Thyroid gland (tissue), 4 donors: ENCODE results near the gene ZNF81. TPM values are rescaled to one million over a fixed set of nuclear protein-coding genes. Genes with fewer than 3 reads are reported as not detected.
"Not testable (repeated sequence)": the region's sequence is repeated elsewhere in the genome, so short reads cannot be mapped to it uniquely, and the experiment has no call there.

Source experiments
- DNase-seq, 2 donors: peaks; one replicate each; pipeline ENCODE4 v3.0.0-alpha.2; 2019
- H3K27ac ChIP-seq, 3 donors: fragments of 200-600 bp; sonication (generic); 1 replicate in 2 of 3; 2 replicates in 1 of 3; pipeline ENCODE4 v1.5.1; 2016 to 2019; ENCODE audit warnings: mild to moderate bottlenecking in 1 of 3, moderate library complexity in 1 of 3
- H3K27me3 ChIP-seq: fragments of 200-600 bp; sonication (generic); one replicate; pipeline ENCODE4 v1.5.1; 2019
- H3K36me3 ChIP-seq, 2 donors: fragments of 200-600 bp; sonication (generic); one replicate each; pipeline ENCODE4 v1.5.1; 2016 to 2019
- H3K4me1 ChIP-seq, 2 donors: fragments of 200-600 bp; sonication (generic); one replicate each; pipeline ENCODE4 v1.5.1; 2017 to 2019
- H3K4me3 ChIP-seq, 3 donors: fragments of 200-600 bp; sonication (generic); replicated peaks in 1 of 3; 1 replicate in 2 of 3; 2 replicates in 1 of 3; pipeline ENCODE4 v1.5.1; 2016; ENCODE audit warnings: mild to moderate bottlenecking in 1 of 3
- H3K9me3 ChIP-seq: fragments of 200-600 bp; sonication (generic); one replicate; pipeline ENCODE4 v1.5.1; 2017
- CTCF ChIP-seq, 6 experiments: fragments of 200-600 bp in 3 of 6; fragments of 450-650 bp in 3 of 6; sonication (generic) in 3 of 6; IDR thresholded peaks; one replicate each; pipeline ENCODE4 v1.5.1; 2016 to 2019; ENCODE audit warnings: antibody characterized with exemption in 6 of 6, mild to moderate bottlenecking in 2 of 6, inconsistent platforms in 1 of 6, moderate library complexity in 1 of 6
- POLR2A ChIP-seq, 2 donors: fragments of 450-650 bp; IDR thresholded peaks; one replicate each; pipeline ENCODE4 v1.6.1; 2017; ENCODE audit warnings: antibody characterized with exemption in 2 of 2, mild to moderate bottlenecking in 2 of 2, moderate library complexity in 1 of 2
- WGBS, 2 donors: methylation state at CpG; one replicate each; pipeline ENCODE4 v1.1.5; 2017; 5-methylcytosine and 5-hydroxymethylcytosine counted together
- intact Hi-C: fragments of 100-400 bp; cut with DNase I; formaldehyde crosslinking; loops from one replicate; pipeline ENCODE4 v1.15.1; 2023
- total RNA-seq, 4 donors: library from RNA; depleted of rRNA; stranded (reverse); fragments of >200 nt; gene quantifications; one replicate each; pipeline ENCODE4 v1.2.3, GENCODE V29; 2016

Gene ZNF81
- total RNA-seq, 4 donors from 2014 or later = 7.1 to 17.8 (median 12.2) TPM

GRCh38 chrX:47927212-47927611 is 90.5 kb downstream of the ZNF81 start:
- H3K27ac ChIP-seq = no peak overlapping the region
- H3K27me3 ChIP-seq = no peaks in the 10 kb centered on the region
- H3K9me3 ChIP-seq = no peaks in the 10 kb centered on the region
- no peaks in the 10 kb centered on the region for H3K4me1 ChIP-seq
- intact Hi-C loops = no loop called here
- no peak for DNase-seq
- TF ChIP-seq CTCF (IDR thresholded peaks at IDR 0.05) = no peak
- no peak for TF ChIP-seq POLR2A (IDR thresholded peaks at IDR 0.05)
- H3K36me3 ChIP-seq = no peaks in the 10 kb centered on the region
- no peak overlapping the region for H3K4me3 ChIP-seq
- WGBS, 2 donors = 97 to 100% methylated on average over 2 of the region's 2 CpGs

- H3K4me3 ChIP-seq, H3K36me3 ChIP-seq, H3K4me1 ChIP-seq, H3K27ac ChIP-seq, H3K27me3 ChIP-seq, intact Hi-C loops, H3K9me3 ChIP-seq, DNase-seq: not testable (repeated sequence)
- WGBS, 2 donors = 80 to 98% methylated on average over 3 of the region's 3 CpGs
Observed at GRCh38 chrX:47931970-47932369, 95.3 kb downstream of the ZNF81 start.

GRCh38 chrX:47933946-47934345 is 97.2 kb downstream of the ZNF81 start:
- TF ChIP-seq CTCF (IDR thresholded peaks at IDR 0.05) (no peak), POLR2A (IDR thresholded peaks at IDR 0.05) (no peak)
- H3K27ac ChIP-seq = no peak overlapping the region
- WGBS, 2 donors = 69 to 94% methylated on average over 5 of the region's 5 CpGs
- no peaks in the 10 kb centered on the region for H3K27me3 ChIP-seq
- intact Hi-C loops = no loop called here
- no peaks in the 10 kb centered on the region for H3K9me3 ChIP-seq
- no peaks in the 10 kb centered on the region for H3K36me3 ChIP-seq
- no peak for DNase-seq
- no peaks in the 10 kb centered on the region for H3K4me1 ChIP-seq
- no peak overlapping the region for H3K4me3 ChIP-seq

GRCh38 chrX:47936224-47936939 is 99.7 kb downstream of the ZNF81 start:
- H3K27me3 ChIP-seq = no peaks in the 10 kb centered on the region
- no peaks in the 10 kb centered on the region for H3K36me3 ChIP-seq
- no peaks in the 10 kb centered on the region for H3K4me1 ChIP-seq
- H3K4me3 ChIP-seq = no peak overlapping the region
- no peak overlapping the region for H3K27ac ChIP-seq
- DNase-seq = peak in 1 of 2 donors; percentile 6
- WGBS, 2 donors = 20 to 42% methylated on average over 6 to 9 of the region's 15 CpGs
- intact Hi-C loops = no loop called here
- no peak for TF ChIP-seq POLR2A (IDR thresholded peaks at IDR 0.05)
- no peaks in the 10 kb centered on the region for H3K9me3 ChIP-seq

GRCh38 chrX:47936940-47937317 is 100.2 kb downstream of the ZNF81 start:
- DNase-seq = no peak
- intact Hi-C loops = no loop called here
- Histone ChIP-seq H3K4me1 (no peaks in the 10 kb centered on the region), H3K4me3 (no peak overlapping the region), H3K27me3 (no peaks in the 10 kb centered on the region), H3K27ac (no peak overlapping the region), H3K9me3 (no peaks in the 10 kb centered on the region), H3K36me3 (no peaks in the 10 kb centered on the region)
- TF ChIP-seq POLR2A (IDR thresholded peaks at IDR 0.05) = no peak
- TF ChIP-seq CTCF (IDR thresholded peaks at IDR 0.05) = no peak
- 79 to 81% methylated on average over 3 of the region's 3 CpGs for WGBS, 2 donors

GRCh38 chrX:47940448-47940847 is 103.7 kb downstream of the ZNF81 start:
- WGBS, 2 donors = 97 to 100% methylated on average over 4 of the region's 4 CpGs
- H3K27ac ChIP-seq = no peak overlapping the region
- no peaks in the 10 kb centered on the region for H3K27me3 ChIP-seq
- DNase-seq = no peak
- intact Hi-C loops = no loop called here
- H3K9me3 ChIP-seq = no peaks in the 10 kb centered on the region
- H3K36me3 ChIP-seq = no peaks in the 10 kb centered on the region
- H3K4me3 ChIP-seq = no peak overlapping the region
- H3K4me1 ChIP-seq = no peaks in the 10 kb centered on the region
- TF ChIP-seq POLR2A (IDR thresholded peaks at IDR 0.05) (no peak), CTCF (IDR thresholded peaks at IDR 0.05) (no peak)
